ENCODE data around the gene USH2A.

USH2A gene

DNA sequence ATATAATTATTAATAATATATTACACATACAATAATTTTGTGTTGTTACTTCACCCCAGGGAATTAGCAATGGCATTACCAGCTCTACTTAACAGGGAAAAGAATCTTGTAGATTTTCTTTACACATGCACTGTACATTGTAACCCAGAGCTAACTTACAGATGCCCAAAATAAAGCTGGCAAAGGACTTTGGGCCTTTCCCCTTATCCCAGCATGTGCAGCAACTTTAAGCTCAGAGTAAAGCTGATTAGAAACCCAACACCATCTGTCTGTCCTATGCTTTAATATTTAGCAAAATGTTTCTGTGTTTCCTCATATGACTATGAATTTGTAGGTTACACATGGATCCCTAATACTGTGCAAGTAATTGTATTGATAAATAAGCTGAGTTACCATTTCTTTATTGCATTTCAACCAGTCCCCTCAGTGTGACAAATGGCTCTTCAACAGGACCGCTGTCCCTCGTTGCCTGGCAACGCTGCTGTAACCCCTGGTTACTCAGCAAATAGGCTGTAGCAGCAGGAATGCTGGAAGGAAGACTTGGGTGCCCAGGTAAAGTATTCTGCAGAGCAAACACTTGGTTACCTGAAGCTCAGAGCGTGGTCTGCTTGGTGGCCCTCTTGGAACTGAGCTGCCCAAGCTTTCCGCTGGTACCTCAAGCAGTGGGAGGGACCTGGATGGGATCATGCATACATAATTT, at the start of gene USH2A:
TSS of gene USH2A (minus strand) at position 628 of the 700 bp plus-strand sequence. CDS start 1,112 bp downstream, outside the sequence.
- DNase-seq: no peak

- no peak for DNase-seq
Observed at GRCh38 chr1:216466162-216466801, 43.0 kb upstream of the USH2A start.

DNA sequence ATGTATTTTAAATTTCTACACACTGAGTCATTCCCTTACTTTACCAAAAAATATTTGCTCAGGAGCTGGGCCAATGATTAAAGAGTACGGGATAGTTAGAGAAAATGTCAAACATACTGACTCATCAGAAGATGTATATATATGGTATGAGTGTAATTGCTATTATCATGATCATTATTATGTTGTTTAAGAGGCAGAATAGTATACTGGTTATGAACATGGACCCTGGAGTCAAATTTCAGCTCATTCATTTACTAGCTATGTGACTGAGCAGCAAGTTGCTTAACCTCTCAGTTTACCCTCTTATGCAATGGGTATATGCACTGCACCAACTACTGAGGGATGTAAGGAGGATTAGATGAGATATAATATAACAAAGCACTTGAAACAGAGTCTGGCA, 41.2 kb upstream of the USH2A start:
- DNase-seq: no peak

GRCh38 chr1:216462066-216462775, 39.0 kb upstream of the USH2A start:
- no peak for DNase-seq

- no peak for DNase-seq
Observed at GRCh38 chr1:216461466-216461865, 38.2 kb upstream of the USH2A start.

GRCh38 chr1:216459651-216460207, 36.5 kb upstream of the USH2A start:
- no peak for DNase-seq

GRCh38 chr1:216458812-216459211, 35.6 kb upstream of the USH2A start:
- DNase-seq: no peak

DNA sequence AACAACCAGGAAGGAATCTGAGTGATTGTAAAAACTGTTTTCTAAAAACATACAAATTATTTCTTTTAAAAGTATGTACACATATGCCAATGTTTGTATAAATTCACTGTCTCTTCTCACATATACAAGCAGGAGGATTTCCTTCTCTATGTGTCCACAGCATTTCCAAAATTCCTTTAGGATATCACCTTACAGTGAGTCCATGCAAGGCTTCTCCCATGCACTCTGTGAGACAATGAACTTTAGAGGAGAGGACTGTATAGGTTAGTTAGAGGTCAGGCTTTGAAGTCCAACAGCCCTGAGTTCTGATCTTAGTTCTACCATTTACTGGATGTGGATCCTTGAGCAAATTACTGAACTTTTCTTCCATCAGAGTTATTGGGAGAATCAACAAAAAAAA, 34.1 kb upstream of the USH2A start:
- DNase-seq: no peak

DNA sequence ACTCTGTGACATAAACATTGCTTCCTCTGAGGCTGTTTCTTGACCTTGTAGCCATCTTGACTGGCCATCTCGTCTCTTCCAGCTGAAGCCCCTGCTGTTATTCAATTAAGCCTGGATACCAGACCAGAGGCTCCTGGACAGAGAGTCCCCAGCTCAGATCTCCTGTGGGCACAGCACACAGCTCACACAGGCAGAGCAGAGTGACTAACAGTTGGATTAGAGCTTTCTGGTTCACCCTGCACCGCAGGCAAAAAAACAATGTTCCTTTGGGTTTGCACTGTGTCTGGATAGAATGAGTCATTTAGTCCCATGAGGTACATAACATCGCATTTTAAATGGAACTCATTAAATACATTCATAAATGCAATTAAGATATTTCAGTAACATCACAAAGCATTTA, 33.4 kb upstream of the USH2A start:
- no peak for DNase-seq

GRCh38 chr1:216453777-216454176, 30.5 kb upstream of the USH2A start:
- DNase-seq: no peak

DNA sequence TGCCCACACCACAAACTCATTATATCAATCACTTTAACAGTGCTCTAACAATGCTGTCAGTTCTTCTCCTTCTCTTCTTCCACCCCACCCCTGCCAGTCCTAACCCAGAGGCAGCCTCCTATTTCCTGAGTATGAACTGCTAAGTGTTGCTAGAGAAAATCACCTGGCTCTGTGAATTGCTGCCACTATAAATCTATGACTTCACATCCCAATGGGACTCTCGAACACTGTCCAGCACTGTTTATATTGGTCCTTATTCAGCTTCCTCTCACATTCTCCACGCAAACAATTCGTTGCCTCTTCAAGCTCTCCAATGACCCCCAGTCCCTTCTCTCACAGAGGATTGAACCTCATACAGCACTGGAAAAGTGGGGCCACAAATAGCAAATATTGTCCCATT, 27.0 kb upstream of the USH2A start:
- no peak for DNase-seq

DNA sequence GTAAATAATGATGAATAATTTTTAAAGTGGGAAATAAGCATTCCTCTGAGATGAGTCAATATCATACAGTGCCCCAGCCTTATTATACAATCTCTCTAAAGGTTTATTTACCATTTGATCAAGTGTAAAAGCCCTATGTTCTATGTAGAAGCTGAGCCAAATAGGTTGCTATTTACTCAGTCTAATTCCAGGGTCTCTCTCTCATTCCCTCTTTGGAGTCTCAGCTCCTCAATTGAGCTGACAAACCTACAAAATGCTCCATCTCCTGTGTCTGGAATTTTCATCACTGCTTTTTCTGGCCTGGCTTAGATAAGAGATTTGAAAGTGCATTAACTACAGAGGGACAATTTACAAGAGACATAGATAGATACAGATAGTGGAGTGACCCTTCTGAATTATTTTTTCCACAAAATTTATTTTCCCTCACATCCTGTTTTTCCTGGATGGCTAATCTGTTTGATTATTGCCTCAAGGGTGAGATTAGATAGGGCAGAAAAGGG, 24.8 kb upstream of the USH2A start:
- DNase-seq: no peak

DNA sequence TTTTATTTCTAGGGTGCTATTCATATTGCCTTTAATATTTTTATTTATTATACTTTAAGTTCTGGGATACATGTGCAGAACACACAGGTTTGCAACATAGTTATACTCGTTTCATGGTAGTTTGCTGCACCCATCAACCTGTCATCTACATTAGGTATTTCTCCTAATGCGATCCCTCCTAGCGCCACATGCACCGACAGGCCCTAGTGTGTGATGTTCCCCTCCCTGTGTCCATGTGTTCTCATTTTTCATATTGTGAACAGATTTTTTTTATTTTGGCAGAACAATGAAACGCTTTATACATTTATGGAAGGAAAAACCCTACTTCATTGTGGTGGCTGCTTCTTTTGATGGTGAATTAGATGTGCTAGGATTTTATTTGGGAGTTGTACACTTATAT, 14.4 kb upstream of the USH2A start:
- no peak for DNase-seq

DNA sequence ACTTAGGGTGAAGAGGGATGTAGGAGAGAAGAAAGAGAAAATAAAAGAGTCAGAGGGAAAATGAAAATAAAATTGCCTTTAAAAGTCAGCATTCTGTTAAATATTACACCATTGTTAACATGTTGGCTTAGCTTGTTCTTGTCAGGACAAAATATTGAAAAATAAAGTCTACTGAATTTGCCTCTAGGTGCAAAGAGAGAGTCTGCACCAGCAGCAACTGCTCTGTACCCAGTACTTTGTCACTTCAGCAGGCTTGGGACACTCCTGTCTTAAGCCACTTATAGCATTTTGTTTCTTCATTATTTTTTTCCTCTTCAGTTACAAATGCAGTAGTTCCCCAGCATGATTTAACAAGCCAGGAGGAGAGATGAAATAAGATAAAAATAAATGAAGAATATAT, 11.0 kb upstream of the USH2A start:
- no peak for DNase-seq

GRCh38 chr1:216433175-216433574, 9.9 kb upstream of the USH2A start:
- DNase-seq: no peak

DNA sequence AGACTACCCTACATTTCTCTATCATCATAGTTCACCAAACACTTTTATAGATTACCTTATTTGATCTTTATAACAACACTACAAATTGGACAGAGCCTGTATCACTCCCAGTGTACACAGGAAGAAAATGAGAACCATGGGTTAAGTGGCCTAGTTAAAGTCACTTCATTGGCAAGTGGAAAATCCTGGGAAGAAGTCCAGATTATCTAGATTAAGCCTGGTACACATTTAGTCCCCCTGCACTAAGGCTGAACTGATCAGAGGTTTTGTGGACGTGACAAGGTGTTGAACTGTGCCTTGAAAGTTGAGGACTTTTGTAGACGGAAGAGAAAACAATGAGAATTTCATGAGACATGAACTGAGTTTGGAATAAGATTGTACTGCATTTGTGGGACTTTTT, 7.5 kb upstream of the USH2A start:
- no peak for DNase-seq

DNA sequence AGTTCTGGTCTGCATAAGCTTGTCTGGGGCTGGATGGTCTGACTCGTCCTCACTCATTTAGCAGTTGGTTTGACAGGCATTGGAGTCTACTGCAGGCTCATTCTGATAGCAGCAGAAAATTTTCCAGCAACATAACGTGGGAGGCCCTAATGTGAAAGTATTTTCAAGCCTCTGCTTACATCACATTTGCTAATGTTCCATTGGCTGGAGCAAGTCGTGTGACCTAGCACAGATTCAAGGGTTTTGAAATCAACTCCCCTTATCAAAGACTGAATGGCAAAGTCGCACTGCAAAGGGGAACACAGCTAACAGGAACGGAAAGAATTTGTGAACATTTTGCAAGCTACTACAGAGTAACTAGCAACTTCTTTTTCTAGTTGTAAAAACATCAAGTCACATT, 2.3 kb upstream of the USH2A start:
- no peak for DNase-seq

- no peak for DNase-seq
Observed at GRCh38 chr1:216420746-216421145, 2.5 kb downstream of the USH2A start.

DNA sequence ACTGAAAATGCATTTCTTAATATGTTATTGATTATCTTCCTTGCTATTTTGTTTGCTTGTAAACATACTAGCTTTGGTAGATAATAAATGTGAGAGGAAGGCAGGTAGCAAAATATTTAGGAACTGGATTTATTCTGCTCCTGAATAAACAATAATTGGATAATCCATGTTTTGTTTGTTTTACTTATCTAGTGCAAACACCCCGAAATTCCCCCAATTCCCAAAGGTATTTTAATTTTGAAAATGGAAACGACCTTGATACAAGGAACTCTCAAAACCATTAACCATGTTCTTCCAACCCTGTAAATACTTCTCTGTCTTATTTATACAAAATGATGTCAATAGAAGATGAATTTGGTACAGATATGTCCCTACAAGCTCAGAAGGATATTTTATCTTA, 3.0 kb downstream of the USH2A start:
- DNase-seq: no peak

DNA sequence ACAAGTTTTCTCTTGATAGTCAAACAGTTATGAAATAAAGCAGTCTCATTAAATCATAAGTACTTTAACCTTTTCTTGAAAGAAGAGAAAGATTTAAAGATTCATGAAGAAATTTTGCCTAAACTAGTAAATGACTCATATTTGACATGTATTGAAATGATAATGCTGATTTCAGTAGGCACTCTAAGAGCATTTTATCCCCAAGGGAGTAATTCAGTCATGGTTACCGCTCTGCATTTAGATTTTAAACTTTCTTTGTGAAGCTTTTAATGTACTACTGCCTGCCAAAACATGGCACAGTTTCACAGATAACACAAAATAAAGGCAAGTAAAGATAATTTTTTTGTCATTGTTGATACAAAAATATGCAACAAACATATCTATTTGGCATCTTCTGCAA, 6.8 kb downstream of the USH2A start:
- no peak for DNase-seq

DNA sequence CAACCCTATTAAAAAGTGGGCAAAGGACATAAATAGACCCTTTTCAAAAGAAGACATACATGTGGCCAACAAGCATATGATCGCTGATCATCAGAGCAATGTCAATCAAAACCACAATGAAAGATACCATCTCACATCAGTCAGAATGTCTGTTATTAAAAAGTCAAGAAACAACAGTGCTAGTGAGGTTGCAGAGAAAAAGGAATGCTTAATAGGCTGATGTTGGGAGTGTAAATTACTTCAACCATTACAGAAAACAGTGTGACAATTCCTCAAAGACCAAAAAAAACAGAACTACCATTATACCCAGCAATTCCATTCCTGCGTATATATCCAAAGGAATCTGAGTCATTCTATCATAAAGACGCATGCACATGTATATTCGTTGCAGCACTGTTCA, 13.2 kb downstream of the USH2A start:
- DNase-seq: no peak

- no peak for DNase-seq
Observed at GRCh38 chr1:216390956-216391355, 32.3 kb downstream of the USH2A start.

GRCh38 chr1:216389774-216390173, 33.5 kb downstream of the USH2A start:
- no peak for DNase-seq

DNA sequence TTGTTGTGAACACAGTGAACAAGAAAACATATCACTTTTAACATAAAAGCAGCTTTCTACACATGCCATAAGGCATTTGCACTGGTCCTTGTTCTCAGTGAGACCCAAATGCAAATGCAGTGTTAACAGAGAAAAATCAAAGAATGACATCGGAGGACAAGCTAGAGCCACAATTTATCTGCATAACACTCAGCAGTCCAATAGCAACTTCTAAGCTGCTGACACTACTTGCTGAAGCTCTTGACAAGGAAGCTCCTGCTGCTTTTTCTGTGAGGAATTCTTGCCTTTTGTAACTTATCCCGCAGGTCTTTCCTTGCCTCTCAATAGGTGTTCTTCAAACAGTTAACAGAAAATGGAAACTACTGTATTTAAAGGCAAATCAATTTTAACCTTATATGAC, 34.7 kb downstream of the USH2A start:
- DNase-seq: no peak

Measured in CD4-positive, alpha-beta T cell treated with Interleukin-6 for 4 hours (primary cell).